Neural crest cell (in vitro differentiated cells): ENCODE data around the gene KIF5A. TPM values are rescaled to one million over a fixed set of nuclear protein-coding genes. Genes with fewer than 3 reads are reported as not detected.

Source experiments
- DNase-seq: peaks from one replicate; pipeline ENCODE4 v3.0.0; 2021; ENCODE audit warnings: low read depth, mixed read lengths, low spot score
- H3K27ac Mint-ChIP-seq: one replicate; pipeline ENCODE4 v1.8.0; 2021; ENCODE audit warnings: mild to moderate bottlenecking, mixed read lengths; ENCODE audit not compliant: unreplicated experiment
- H3K27me3 Mint-ChIP-seq: 2 replicates; pipeline ENCODE4 v1.8.0; 2021; ENCODE audit warnings: low read depth, mild to moderate bottlenecking, mixed read lengths
- H3K36me3 Mint-ChIP-seq: 2 replicates; pipeline ENCODE4 v1.8.0; 2021; ENCODE audit warnings: low read depth, mild to moderate bottlenecking, mixed read lengths
- H3K4me1 Mint-ChIP-seq: 2 replicates; pipeline ENCODE4 v1.8.0; 2021; ENCODE audit warnings: mixed read lengths
- H3K4me3 Mint-ChIP-seq: one replicate; pipeline ENCODE4 v1.8.0; 2021; ENCODE audit warnings: mild to moderate bottlenecking, mixed read lengths
- H3K9me3 Mint-ChIP-seq: 2 replicates; pipeline ENCODE4 v1.8.0; 2021; ENCODE audit warnings: mixed read lengths
- CTCF ChIP-seq: fragments of 200-600 bp; sonication (generic); conservative IDR thresholded peaks from 2 replicates; pipeline ENCODE4 v1.5.0; 2021; ENCODE audit warnings: antibody characterized with exemption, mild to moderate bottlenecking
- total RNA-seq: library from RNA; stranded (reverse); gene quantifications from 2 replicates; pipeline ENCODE4 v1.2.1, GENCODE V29; 2021

KIF5A gene
- total RNA-seq, 1 donor from 2014 or later, result 20.8 TPM

- H3K4me3 Mint-ChIP-seq, result no peak overlapping the region
- H3K36me3 Mint-ChIP-seq, result peaks cover 4% of the 10 kb centered on the region
- no peak for TF ChIP-seq CTCF
- peaks cover 28% of the 10 kb centered on the region for H3K4me1 Mint-ChIP-seq
- H3K27me3 Mint-ChIP-seq, result no peaks in the 10 kb centered on the region
- no peak overlapping the region for H3K27ac Mint-ChIP-seq
- no peak for DNase-seq
- no peaks in the 10 kb centered on the region for H3K9me3 Mint-ChIP-seq
These were observed 8.1 kb upstream of the KIF5A start for GRCh38 chr12:57541717-57542116.

GRCh38 chr12:57543581-57543980, 6.3 kb upstream of the KIF5A start:
- H3K27ac Mint-ChIP-seq, result no peak overlapping the region
- H3K27me3 Mint-ChIP-seq, result peaks cover 15% of the 10 kb centered on the region
- no peaks in the 10 kb centered on the region for H3K9me3 Mint-ChIP-seq
- no peak for TF ChIP-seq CTCF
- no peak for DNase-seq
- peaks cover 33% of the 10 kb centered on the region for H3K4me1 Mint-ChIP-seq
- peak overlapping the region; percentile 42 for H3K4me3 Mint-ChIP-seq
- peaks cover 4% of the 10 kb centered on the region for H3K36me3 Mint-ChIP-seq

- Mint-ChIP-seq H3K27me3 (peaks cover 38% of the 10 kb centered on the region), H3K36me3 (no peaks in the 10 kb centered on the region), H3K27ac (peak overlapping the region; percentile 99), H3K4me1 (peaks cover 33% of the 10 kb centered on the region), H3K4me3 (peak overlapping the region; percentile 99), H3K9me3 (no peaks in the 10 kb centered on the region)
- TF ChIP-seq CTCF, result no peak
- no peak for DNase-seq
These were observed 3.9 kb upstream of the KIF5A start for GRCh38 chr12:57545809-57546437.

GRCh38 chr12:57546438-57547287, 3.2 kb upstream of the KIF5A start, which contains the start of gene DCTN2:
Gene DCTN2 (minus strand): TSS chr12:57547192. CDS start chr12:57547063, 129 bp downstream.
- Mint-ChIP-seq H3K36me3 (no peaks in the 10 kb centered on the region), H3K4me3 (peak within 1 kb of the TSS; percentile 99)
- peak; percentile 86 for DNase-seq

More at GRCh38 chr12:57546438-57547287, 3.2 kb upstream of the KIF5A start, which contains the start of gene DCTN2:
- H3K9me3 Mint-ChIP-seq, result no peaks in the 10 kb centered on the region
- H3K4me1 Mint-ChIP-seq, result peaks cover 29% of the 10 kb centered on the region
- peaks cover 45% of the 10 kb centered on the region for H3K27me3 Mint-ChIP-seq
- peak; percentile 18 for TF ChIP-seq CTCF
- H3K27ac Mint-ChIP-seq, result peak within 1 kb of the TSS; percentile 99
